HG03469 (cell line): ENCODE measurements around the gene KLF11.

ENCODE experiments used
- ATAC-seq: cut with Tn5 transposase; IDR thresholded peaks from one replicate; pipeline ENCODE4 v1.9.1; 2021; ENCODE audit warnings: mild to moderate bottlenecking, moderate library complexity, moderate number of reproducible peaks; ENCODE audit not compliant: unreplicated experiment

The KLF11 gene

DNA sequence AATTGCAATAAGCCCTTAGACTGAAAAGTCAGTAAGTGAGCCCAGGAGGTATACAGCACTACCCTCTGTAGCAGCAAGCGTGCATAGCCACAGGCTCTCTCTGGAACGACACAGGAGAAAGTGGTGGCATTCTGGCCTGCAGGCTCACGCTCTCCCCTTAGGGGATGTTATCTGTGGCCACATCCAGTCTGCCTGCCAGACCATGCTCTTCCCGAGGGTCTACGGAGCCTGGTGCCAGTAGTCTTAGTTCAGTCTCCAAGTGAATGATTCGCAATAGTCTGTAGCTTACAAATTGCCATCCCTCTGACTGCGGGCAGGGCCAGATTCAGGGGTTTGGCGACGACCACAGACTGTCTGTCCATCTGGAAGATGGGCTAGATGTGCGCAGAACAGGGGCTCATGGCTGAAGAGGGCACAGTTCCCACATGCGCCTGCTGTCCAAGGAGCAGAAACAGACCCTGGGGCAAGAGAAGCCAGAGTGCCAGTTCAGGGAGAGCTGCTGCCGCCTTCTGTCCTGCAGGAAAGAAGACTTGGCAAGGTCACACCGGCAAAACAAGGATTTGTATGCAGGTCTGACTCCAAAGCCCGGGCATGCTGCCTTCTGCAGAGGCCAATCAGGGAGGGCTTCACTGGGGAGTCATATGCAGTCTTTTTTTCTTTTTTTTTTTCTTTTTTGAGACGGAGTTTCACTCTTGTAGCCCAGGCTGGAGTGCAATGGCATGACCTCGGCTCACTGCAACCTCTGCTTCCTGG lies 3.5 kb upstream of the KLF11 start:
- no peak for ATAC-seq

- ATAC-seq = no peak
Measured at GRCh38 chr2:10041711-10042110, 1.6 kb upstream of the KLF11 start.

GRCh38 chr2:10042301-10043161 lies 819 bp upstream of the KLF11 start:
- no peak for ATAC-seq

DNA sequence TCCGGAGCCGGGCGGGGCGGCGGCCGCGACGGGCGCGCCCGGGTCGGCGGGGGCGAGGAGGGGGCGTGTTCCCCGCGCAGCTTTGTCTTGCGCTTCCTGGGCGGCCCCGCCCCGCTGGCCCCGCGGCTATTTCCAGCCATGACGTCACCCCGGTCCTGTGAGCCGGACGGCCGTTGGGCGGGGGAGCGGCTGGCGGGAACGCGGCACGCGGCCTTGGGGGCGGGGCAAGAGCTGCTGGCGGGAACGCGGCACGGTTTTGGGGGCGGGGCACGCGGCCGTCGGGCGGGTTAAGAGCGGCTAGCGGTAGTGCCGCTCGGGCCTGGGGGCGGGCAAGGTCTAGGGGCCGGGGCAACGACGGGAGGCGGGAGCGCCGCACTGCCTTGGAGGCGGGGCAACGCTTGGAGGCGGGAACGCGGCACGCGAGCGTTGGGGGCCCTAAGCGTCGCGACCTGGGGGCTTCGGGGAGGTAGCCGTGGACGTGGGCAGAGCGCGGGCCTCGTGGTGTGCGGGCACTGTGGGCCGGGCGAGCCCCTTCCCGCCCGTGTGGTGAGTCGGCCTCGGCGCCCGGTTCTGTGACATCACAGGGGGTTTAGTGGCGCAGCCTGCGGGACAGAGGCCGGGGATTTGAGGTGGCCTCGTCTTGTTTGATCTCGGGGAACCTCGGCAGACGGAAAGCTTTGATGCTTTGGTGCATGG lies 704 bp downstream of the KLF11 start:
- ATAC-seq = peak; percentile 21

DNA sequence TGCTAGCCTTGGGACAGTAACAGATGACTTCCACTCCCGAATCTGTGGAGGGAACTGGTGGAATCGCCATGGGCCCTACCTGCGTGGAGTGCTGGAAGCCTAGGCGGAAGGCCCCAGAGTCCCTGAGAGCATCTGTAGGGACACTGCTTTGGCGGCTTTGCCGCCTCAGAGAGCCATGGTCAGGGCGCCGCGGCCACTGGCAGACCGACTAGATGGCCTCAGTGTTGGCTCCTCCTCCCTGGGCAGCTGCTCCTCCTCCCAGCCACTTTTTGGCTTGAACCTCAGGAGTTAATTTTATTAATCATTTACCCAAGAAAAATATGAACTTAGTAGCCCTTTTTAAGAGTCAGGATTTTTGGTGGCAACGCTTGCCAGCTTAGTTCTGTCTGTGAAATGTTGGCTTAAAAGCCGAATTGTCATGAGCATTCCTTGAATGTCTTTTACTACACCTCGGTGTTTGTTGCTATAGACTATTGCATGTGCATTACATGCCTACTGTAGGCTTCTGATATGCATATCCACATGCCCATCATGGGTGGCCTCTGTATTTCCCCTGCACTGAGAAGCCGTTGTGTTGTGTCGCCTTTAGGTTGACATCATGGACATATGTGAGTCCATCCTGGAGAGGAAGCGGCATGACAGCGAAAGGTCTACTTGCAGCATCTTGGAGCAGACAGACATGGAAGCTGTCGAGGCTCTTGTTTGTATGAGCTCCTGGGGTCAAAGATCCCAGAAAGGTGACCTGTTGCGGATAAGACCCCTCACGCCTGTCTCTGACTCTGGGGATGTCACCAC lies 2.4 kb downstream of the KLF11 start:
- ATAC-seq = no peak

DNA sequence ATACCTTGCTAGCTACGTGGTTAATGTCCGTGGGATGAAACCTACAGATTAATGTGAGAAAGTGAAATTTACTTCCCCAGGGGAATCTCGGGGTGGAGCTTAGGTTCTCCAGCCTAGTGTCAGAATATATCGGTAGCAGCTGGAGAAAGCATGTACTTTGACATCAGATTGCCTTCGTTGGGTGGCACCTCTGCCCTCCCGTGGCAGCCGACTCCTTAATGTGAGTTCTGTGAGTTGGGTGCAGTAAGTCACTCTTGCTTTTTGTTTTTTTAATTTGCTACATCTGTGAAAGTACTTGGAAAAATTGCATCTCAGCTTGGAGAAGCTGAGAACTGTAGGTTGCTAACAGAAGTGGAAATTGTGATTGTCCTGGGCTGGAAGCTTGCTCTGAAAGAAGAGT lies 3.6 kb downstream of the KLF11 start:
- ATAC-seq = no peak

GRCh38 chr2:10047616-10048500 lies 4.5 kb downstream of the KLF11 start:
- no peak for ATAC-seq

- no peak for ATAC-seq
Measured at GRCh38 chr2:10048501-10049171, 5.3 kb downstream of the KLF11 start.

DNA sequence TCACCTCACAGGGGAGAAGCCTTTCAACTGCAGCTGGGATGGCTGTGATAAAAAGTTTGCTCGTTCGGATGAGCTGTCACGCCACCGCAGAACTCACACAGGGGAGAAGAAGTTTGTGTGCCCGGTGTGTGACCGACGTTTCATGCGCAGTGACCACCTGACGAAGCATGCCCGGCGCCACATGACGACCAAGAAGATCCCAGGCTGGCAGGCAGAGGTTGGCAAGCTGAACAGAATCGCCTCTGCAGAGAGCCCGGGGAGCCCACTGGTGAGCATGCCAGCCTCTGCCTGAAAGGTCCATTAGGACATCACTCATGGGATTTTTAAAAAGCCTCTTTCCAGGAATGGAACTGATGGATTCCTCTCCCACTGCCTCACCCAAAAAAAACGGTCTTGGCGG lies 8.9 kb downstream of the KLF11 start:
- no peak for ATAC-seq

DNA sequence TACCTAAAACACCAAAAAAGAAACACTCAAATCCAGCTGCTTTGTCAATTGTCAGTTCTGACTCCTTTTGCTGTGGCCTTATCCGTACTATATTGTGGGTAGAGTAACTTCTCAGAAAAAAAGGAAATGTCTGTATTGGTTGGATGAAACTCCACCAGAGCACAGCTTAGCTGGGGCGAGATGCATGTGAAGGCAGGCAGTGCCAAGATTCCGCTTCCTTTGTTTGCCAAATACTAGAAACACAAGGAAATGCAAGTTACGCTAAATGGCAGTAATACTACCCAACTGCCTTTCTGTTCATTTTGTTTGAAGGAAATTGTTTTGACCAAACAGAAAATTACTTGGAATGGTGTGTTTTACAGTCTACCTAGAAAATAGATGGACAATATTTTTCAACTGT lies 10.0 kb downstream of the KLF11 start:
- no peak for ATAC-seq

DNA sequence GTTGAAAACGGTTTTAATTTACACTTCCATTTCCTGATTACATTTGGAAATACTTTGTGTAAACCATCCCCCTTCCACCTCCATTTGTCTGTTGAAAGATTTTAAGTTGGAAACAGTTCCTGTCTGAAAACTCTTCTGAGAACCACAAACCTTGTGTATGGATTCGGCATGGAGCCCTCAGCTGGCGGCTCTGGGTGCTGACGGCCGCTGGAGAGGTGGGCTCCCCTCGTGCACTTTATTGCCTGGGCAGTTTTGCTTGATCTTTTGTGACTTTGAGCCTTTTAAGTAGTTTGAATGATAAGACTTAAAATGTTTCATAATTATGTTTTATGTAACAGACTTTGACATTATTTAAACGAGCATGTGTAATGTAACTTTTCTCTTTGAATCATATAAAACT lies 11.1 kb downstream of the KLF11 start:
- ATAC-seq = no peak

- ATAC-seq = no peak
Measured at GRCh38 chr2:10054976-10055375, 11.6 kb downstream of the KLF11 start.

DNA sequence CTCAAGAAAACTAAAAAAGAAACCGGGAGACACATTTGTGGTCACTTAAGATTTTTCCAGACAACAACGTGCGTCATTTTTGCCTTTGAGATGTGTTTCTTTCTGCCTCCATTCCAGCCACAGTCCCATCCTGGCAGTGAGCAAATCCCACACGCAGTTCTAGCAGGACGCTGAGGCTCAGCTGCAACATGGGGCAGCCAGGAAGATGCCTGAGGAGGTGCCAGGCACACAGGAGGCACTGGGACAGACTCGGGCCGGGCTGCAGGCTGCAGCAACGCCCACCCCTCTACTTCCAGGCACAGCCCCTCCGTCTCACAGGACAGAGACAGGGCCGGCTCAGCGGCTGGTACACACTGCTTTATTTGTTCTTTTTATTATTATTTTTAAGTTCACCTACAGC lies 13.1 kb downstream of the KLF11 start:
- ATAC-seq = no peak

DNA sequence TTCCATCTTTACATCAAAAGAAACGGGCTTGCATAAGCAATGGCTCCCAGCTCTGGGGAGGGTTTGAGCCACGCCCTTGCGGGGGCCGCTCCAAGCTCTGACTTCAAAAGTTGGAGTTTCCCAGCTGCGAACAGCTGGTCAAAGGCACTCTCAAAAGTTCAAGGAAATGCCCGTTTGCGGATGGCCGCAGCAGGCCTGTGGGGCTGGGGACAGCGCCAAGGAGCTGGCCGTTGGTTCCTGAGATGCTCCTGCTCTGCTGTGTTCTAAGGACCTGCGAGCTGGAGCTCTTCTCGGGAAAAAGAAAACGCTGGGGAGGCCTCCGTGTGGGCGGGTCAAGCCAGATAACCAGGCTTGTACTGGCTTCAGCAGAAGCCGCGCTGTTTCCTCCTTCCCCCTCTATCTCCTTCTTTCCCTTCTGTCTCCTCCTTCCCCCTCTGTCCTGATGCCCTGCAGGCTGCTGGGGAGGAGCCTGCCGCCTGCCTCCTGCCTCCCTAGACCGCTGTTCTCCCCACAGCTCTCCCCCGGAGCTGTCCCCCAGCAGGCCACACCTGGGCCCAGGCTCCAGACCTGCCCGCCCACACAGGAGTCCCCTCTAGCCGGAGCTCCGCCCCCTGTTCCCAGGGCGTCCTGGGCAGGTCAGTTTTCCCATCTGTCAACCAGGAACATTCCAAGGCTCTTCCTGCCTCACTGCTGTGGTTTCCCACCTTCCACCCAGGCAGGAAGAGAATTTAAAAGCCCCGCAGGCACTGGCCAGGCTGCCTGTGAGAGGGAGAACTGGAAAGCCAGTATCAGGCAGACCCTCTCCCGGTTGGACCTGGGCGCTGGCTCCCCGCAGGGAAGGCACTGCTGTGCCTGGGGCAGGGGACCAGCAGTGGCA lies 14.1 kb downstream of the KLF11 start:
- ATAC-seq = no peak

DNA sequence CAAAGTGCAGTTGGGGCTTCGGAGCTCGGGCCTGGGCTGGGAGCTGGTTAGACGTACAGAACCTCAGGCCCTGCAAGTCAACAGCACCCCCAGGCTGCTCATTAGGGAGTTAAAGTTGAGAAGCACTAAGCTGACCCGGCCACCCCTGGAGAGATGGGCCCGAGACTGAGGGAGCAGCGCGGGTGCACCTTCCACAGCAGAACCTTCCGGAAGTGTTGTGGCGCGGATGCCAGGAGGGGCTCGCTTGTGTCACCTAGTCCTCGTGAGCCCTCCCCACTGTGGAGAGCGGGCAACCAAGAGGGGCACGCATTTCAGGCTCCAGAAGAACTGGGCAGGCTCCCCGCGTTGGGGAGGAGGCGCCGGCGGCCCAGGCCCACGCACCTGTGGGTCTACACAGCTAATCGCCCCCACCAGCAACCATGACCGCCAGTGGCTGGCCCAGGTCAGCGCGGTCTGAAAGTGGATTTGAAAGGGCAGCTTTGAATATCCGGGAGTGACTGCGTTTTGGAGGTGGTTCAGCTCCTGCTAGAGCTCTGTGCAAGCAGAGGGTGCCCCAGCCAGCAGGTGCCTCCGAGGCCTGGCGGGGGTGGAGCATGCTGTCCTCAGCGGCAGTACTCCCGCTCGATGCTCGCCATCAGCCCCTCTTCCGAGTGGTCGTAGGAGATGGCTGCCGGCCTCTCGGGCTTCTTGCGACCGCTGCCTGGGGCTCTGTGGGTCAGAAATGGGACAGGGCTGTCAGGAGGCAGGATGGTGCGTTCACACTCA lies 15.1 kb downstream of the KLF11 start:
- no peak for ATAC-seq

DNA sequence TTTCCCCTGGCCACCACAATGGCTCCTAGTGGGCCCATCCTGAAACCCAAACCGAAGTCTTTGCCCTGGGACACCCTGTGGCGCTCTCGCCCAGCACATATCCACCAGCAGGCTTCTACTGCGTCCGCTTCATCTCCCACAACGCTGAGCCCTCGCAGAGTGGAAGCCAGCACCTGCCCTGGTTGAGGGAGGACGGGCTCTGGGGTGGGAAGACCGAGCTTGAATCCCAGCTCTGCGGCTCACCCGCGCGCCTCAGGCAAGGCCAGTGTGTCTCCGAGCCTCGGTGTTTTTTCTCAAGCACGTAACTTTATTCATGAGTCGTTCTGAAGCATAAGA lies 15.6 kb downstream of the KLF11 start:
- no peak for ATAC-seq

DNA sequence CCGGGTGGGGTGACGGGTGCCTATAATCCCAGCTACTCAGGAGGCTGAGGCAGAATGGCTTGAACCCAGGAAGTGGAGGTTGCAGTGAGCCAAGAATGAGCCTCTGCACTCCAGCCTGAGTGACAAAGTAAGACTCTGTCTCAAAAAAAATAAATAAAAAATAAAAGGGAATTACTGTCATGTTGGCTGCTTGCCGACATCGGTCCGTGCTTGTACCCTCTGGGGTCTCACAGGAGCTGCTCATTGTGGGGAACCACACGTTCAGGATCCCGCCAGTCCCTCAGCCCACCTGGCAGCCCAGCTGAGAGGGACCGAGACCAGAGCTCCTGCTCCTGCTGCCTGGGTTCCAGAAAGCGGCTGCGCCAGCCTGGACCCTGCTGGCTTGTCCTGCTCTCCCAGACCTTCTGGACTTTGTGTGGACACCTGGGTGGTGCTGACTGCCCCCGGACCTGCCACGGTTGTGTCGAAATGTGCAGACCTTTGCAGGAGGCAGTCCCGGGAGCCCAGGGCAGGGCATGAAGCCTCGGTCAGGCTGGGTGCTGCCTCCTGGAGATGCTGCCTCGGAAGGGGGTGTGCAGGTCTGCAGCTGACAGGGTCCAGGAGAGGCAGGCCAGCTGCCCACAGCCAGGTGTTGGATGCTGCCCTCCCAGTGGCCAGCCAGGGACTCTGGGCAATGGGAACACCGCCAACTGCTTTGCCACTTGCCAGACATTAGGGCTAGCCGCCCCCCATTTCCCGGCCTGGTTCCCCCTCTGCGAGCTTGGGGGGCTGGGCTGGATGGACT lies 16.4 kb downstream of the KLF11 start:
- ATAC-seq = no peak
